Skin of body (tissue), 2 donors: ENCODE measurements around the gene CDH24. TPM values are rescaled to one million over a fixed set of nuclear protein-coding genes. Genes with fewer than 3 reads are reported as not detected.

Experiments used
- DNase-seq: peaks from one replicate; lab custom pipeline; 2025; lab: John Stamatoyannopoulos, UW
- total RNA-seq: library from RNA; depleted of rRNA; stranded (reverse); fragments of >200 nt; gene quantifications from one replicate; pipeline ENCODE4 v1.2.3, GENCODE V29; 2014

Gene CDH24
- total RNA-seq, result 3.4 TPM

GRCh38 chr14:23056956-23057756 is at the start of gene CDH24:
CDH24 (minus strand) TSS chr14:23057520; CDS start chr14:23055733, 1,787 bp downstream.
- no peak for DNase-seq

- DNase-seq, result no peak
Measured at GRCh38 chr14:23106747-23107045, 49.4 kb upstream of the CDH24 start.

GRCh38 chr14:23105348-23105824 is 48.1 kb upstream of the CDH24 start:
- no peak for DNase-seq

- no peak for DNase-seq
Measured at GRCh38 chr14:23104591-23105347, 47.4 kb upstream of the CDH24 start, which contains the start of gene CIROP. CIROP (minus strand) TSS chr14:23104989; CDS start chr14:23104920, 69 bp downstream.

GRCh38 chr14:23104070-23104590 is 46.8 kb upstream of the CDH24 start:
- DNase-seq, result no peak

GRCh38 chr14:23103581-23103980 is 46.3 kb upstream of the CDH24 start:
- DNase-seq, result no peak

- DNase-seq, result no peak
Measured at GRCh38 chr14:23102801-23103200, 45.5 kb upstream of the CDH24 start.

- no peak for DNase-seq
Measured at GRCh38 chr14:23101986-23102625, 44.8 kb upstream of the CDH24 start.

GRCh38 chr14:23101213-23101970 is 44.1 kb upstream of the CDH24 start:
- DNase-seq, result no peak

GRCh38 chr14:23099212-23099861 is 42.0 kb upstream of the CDH24 start:
- no peak for DNase-seq

- DNase-seq, result no peak
Measured at GRCh38 chr14:23097786-23098185, 40.5 kb upstream of the CDH24 start.

- DNase-seq, result no peak
Measured at GRCh38 chr14:23095196-23096108, 38.1 kb upstream of the CDH24 start, which contains the start of gene C14orf119. C14orf119 (plus strand) TSS chr14:23095505; CDS start chr14:23097659, 2,154 bp downstream.

- DNase-seq, result no peak
Measured at GRCh38 chr14:23094666-23095195, 37.4 kb upstream of the CDH24 start, which contains the start of gene ACIN1. ACIN1 (minus strand) TSS chr14:23095136; CDS start chr14:23095112, 24 bp downstream.

GRCh38 chr14:23093991-23094665 is 36.8 kb upstream of the CDH24 start:
- DNase-seq, result no peak

- no peak for DNase-seq
Measured at GRCh38 chr14:23093526-23093925, 36.2 kb upstream of the CDH24 start.

GRCh38 chr14:23093104-23093503 is 35.8 kb upstream of the CDH24 start:
- no peak for DNase-seq

- DNase-seq, result no peak
Measured at GRCh38 chr14:23091294-23092225, 34.2 kb upstream of the CDH24 start.
